HG02759 (cell line): ENCODE results near the gene GPBP1.
"Not testable (repeated sequence)": the region's sequence is repeated elsewhere in the genome, so short reads cannot be mapped to it uniquely, and the experiment has no call there.

Experiments
- ATAC-seq: cut with Tn5 transposase; IDR thresholded peaks from one replicate; pipeline ENCODE4 v1.9.1; 2021; ENCODE audit warnings: mild to moderate bottlenecking, moderate library complexity; ENCODE audit not compliant: unreplicated experiment

The GPBP1 gene

DNA sequence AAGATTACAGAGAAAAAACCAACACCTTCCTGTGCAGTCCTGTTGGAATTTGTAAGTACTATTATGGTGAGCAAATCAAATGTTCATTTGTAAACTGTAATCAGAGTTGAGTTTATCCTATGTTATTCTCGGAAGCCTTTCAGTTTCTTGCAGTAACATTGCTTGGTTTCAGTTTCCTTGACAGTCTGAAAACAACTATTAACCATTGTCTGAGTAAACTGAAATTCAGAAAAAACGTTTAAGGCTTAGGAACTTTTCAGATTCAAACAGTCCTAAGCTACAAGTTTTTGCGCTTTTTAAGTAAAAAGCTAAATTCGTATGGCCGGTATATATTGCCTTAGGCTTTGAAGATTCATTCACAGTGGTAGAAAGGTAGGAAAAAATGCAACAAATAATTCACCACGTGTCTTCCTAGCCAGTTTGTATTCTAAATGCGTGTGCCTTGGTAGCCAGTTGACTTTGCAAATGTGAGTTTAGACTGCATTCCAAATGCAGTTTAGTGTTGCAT, 2.5 kb downstream of the GPBP1 start:
- no peak for ATAC-seq

DNA sequence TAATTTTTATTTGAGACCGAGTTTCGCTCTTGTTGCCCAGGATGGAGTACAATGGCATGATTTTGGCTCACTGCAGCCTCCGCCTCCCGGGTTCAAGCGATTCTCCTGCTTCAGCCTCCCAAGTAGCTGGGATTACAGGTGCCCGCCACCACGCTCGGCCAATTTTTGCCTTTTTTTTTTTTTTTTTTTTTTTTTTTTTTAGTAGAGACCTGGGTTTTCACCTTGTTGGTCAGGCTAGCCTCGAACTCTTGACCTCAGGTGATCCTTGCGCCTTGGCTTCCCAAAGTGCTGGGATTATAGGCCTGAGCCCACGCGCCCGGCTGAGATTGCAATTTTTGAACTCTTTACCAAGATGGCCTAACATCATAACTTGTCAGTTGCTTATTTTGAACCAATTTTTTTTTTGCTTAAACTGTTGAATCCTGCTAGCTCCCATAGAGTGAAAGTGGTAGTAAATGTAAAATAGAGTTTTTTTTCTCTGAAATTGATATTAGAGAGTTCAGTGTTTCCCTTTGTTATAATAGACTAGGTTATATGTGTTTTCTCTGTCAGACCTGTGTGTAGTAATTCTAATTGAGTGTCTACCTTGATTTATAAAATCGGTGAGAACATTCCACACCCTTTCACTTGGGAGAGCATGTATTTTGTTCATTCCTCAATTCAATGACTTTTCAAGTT, 3.8 kb downstream of the GPBP1 start:
- ATAC-seq: no peak

DNA sequence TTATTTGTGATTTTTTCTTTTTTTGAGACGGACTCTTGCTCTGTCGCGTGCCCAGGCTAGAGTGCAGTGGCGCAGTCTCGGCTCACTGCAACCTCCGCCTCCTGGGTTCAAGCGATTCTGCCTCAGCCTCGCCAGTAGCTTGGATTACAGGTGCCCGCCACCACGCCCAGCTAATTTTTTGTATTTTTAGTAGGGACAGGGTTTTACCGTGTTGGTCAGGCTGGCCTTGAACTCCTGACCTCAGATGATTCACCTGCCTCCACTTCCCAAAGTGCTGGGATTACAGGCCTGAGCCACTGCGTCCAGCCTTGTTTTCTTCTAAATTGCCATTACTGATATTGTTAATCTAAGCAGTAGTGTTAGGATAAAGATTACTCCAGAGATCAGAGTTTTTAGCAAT, 4.4 kb downstream of the GPBP1 start:
- not testable (repeated sequence) for ATAC-seq

DNA sequence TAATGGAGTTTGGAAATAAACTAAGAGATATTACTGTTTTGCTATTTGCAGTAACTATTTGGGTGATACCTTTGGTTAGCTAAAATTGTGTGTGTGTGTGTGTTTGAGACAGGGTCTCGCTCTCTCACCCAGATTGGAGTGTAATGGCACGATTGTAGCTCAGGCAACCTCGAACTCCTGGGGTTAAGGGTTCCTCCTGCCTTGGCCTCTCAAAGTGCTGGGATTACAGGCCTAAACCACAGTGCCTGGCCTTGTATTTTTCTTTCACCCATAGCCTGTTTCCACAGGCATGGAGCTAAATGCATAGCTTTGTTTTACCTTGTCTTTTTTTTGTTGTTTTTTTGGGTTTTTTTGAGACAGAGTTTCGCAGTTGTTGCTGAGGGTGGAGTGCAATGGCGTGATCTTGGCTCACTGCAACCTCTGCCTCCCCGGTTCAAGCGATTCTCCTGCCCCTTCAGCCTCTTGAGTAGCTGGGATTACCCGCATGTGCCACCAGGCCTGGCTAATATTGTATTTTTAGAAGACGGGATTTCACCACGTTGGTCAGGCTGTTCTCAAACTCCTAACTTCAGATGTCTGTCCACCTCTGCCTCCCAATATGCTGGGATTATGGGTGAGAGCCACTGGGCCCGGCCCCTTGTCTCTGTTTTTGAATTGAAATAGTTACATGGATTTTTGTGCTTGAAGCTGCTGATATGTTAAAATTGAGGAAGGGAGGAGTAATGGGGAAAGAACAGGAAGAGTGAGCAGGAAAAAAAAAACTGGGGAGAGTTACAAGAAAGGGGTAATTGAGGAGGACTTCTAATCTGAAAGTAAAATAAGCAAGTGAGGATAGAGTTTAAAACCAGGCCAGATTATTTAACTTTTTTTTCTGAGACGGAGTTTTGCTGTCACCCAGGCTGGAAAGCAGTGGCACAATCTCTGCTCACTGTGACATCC, 5.7 kb downstream of the GPBP1 start:
- no peak for ATAC-seq

DNA sequence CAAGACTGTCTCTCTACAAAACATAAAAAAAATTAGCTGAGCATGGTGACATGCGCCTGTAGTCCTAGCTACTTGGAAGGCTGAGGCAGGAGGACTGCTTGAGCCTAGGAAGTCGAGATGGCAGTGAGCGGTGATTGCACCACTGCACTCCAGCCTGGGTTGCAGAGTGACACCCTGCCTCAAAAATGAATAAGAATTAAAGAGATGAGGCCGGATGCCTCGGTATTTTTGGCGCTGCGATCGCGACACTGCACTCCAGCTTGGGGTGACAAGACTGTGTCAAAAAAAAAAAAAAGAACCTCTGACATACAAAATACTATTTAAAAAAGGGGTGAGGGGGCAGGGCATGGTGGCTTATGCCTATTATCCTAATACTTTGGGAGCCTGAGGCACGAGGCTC, 7.3 kb downstream of the GPBP1 start:
- no peak for ATAC-seq

DNA sequence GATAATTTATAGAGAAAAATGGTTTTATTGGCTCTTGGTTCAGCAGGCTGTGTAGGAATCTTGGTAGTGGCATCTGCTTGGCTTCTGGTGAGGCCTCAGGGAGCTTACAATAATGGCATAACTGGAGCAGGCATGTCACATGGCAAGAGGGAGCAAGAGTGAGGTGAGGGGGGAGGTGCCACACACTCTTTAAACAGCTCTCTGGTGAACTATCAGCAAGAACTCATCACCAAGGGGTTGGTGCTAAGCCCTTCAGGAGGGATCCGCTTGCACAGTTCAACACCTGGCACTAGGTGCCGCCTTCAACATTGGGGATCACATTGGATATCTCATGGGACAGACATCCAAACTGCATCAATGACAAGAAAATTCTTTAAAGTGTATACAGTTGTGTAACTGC, 10.5 kb downstream of the GPBP1 start:
- ATAC-seq: no peak

DNA sequence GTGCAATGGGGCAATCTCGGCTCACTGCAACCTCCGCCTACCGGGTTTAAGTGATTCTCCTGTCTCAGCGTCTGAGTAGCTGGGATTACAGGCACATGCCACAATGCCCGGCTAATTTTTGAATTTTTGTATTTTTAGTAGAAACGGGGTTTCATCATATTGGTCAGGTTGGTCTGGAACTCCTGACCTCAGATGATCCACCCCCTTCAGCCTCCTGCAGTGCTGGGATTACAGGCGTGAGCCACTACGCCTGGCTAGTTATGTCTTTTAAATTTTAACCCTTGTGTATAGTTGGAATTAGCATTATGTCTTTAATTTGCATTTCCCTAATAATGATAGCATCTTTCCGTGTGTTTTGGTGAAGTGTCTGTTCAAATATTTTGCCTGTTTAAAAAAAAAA, 11.5 kb downstream of the GPBP1 start:
- ATAC-seq: no peak

DNA sequence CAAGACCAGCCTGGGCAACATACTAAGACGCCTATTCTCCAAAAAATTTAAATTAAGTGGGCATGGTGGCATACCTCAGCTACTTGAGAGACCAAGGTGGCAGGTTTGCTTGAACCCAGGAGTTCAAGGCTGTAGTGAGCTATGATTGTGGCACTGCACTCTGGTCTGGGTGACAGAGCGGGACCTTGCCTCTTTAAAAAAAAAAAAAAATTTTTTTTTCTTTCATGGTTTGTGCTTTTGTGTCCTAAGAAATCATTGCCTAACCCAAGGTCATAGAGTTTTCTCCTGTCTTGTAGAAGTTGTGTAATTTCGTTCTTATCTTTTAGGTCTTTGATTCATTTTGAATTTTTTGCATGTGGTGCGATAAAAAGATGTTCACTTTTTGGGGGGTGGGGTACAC, 12.3 kb downstream of the GPBP1 start:
- ATAC-seq: no peak

DNA sequence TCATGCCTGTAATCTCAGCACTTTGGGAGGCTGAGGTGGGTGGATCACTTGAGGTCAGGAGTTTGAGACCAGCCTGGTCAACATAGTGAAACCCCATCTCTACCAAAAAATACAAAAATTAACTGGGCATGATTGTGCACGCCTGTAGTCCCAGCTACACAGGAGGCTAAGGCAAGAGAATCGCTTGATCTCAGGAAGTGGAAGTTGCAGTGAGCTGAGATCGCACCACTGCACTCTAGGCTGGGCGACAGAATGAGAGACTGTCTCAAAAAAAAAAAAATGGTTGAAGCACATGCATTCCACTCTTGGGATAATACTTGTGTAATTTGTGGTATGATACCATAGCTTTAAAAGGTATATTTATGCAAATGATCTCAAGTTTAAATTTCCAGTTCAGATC, 14.1 kb downstream of the GPBP1 start:
- ATAC-seq: not testable (repeated sequence)

DNA sequence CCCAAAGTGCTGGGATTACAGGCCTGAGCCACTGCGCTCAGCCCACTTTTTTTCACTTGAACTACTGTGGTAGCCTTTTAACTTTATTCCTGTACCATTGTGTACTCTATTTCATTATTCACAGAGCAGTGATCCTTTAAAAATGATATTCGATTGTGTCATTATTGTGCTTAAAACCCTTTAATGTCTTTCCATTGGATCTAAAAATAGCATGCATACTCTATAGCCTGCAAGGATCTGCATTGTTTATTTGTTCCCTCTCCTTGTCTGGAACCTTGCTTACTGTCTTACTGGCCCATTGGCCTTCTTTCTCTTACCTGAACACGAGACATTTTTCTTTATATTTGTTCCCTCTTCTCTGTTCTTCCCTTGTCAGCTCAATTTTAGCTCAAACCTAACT, 15.7 kb downstream of the GPBP1 start:
- no peak for ATAC-seq

DNA sequence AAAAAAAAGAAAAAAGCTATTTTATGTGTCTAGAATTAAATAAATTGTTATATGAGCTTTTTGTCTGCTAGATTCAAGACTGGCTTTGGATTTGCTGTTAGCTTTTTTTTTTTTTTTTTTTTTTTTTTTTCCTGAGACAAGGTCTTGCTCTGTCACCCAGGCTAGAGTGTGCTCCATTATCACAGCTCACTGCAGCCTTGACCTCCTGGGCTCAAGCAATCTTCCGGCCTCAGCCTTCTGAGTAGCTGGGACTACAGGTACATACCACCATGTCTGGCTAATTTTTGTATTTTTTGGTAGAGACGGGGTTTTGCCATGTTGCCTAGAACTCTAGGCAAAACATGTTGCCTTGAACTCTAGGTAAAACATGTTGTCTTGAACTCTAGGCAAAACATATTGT, 16.7 kb downstream of the GPBP1 start:
- ATAC-seq: no peak

DNA sequence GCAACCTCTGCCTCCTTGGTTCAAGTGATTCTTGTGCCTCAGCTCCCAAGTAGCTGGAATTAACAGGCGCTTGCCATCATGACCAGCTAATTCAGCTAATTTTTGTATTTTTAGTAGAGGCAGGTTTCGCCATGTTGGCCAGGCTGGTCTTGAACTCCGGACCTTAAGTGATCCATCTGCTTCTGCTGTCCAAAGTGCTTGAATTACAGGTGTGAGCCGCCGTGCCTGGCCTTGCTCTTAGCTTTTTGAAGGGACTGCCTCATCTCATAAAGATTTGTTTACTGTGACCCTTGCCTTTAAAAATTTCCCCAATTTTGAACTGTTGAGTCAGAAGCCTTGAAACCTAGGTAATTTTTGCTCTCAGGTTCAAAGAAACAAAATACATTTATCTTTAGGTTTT, 17.3 kb downstream of the GPBP1 start:
- ATAC-seq: no peak

DNA sequence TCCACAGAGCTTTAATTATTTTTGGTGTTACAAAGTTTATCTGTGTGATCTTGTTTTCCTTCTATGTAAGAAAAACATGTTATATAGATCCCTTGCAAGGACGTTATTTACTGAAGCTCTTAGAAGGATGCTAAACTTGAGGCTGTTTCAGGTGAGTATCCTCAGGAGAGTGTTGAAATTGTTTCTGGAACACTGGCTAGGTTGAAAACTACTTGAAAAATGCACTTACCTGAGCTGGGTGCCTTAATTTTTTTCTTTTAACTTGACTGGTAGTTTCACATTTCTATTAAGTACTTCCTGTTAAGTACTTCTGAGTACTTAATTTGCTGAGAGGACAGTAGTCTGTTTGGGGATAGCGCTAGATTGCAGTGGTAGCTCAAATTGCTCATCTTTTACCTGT, 18.1 kb downstream of the GPBP1 start:
- ATAC-seq: no peak

DNA sequence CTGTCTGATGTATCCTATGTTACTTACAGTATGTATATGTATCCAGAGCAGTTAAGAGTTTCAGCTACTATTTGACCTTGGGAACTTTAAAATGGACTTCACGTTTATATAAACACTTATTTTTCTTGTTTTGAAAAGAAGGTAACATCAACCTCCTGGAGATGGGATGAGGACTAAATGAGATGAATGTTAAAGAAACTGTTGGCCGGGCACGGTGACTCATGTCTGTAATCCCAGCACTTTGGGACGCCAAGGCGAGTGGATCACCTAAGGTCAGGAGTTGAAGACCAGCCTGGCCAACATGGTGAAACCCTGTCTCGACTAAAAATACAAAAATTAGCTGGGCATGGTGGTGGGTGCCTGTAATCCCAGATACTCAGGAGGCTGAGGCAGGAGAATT, 19.0 kb downstream of the GPBP1 start:
- not testable (repeated sequence) for ATAC-seq

DNA sequence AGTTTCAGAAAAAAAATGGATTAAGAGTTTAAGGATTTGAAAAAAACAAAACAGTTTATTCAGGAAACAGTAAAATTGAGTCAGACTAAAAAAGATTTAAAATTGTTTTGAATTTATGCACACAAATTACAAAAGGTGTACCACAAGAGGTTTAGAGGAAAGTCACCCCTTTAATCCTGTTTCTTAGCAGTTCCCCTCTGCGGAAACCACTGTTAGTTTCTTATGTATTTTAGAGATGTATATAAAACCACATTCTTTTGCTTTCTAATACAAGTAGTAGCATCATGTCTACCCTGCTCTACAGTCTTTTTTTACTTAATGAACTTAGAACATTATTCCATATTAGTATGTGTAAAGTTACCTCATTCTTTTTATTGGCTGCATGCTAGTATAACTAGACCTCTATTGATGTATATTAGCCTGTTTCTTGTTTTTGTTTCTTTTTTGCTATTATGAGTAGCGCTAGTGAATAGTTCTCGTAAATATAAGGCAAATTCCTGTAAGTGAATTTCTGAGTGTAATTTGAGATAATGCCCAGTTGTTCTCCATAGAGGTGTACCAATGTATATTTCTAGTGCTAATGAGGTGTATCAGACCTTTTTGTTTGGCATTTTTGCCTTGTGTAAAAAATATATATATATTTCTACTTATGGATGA, 20.0 kb downstream of the GPBP1 start:
- no peak for ATAC-seq

DNA sequence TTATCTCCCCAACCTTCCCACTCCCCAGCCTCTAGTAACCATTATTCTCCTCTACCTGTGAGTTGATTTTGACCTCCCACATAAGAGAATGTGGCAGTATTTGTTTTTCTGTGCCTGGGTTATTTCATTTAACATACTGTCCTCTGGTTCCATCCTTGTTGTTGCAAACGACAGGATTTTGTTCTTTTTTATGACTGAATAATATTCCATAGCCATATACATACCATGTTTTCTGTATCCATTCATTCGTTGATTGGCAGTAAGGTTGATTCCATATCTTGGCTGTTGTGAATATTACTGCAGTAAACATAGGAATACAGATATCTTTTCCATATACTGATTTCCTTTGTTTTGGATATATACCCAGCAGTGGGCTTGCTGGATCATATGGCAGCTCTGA, 20.8 kb downstream of the GPBP1 start:
- no peak for ATAC-seq

DNA sequence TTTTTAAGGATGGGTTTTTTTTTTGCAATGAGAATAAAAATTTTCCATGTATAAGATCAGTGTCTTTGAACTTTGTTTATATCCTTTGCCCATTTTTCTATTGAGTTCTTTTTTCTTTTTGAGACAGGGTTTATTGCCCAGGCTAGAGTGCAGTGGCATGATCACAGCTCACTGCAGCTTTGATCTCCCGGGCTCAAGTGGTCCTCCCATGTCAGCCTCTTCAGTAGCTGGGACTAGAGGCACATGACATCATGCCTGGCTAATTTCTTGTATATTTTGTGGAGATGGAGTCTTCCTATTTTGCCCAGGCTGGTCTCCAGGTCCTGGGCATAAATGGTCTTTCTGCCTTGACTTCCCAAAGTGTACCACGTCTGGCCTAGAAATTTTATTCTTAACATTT, 21.2 kb downstream of the GPBP1 start:
- ATAC-seq: no peak

DNA sequence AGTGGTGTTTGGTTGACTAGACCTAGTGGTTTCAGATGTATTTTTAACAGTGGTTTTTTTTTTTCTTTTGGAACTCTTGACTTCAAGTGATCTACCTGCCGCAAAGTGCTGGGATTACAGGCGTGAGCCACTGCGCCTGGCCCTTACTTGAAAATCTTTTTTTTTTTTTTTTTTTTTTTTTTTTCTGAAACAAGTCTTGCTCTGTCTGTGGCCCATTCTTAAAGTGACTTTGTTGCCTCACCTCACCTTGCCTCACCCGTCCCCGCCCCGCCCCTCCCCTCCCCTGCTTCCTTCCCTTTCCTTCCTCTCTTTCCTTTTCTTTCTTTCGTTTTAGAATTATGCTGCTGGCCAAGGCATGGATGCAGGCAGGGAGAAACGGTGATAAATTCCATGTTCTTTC, 26.0 kb downstream of the GPBP1 start:
- no peak for ATAC-seq

DNA sequence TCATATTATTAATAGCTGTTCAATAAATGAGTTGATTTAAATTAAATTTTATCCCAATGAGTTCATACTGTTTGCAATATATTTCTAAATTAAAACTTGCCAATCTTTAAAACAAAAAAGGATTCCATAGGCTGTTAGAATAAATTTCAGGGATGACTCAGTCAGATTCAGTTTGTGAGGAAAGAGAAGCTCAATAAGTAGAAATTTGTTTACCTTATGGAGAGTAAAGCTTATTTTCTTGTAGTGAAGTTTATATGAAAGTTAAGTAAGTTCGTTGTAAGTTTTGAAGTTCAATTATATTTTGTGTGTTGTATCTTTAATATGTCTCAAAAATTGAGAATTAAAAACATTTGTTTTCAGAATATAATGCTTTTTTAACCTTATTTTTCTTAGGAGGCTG, 29.0 kb downstream of the GPBP1 start:
- ATAC-seq: no peak

DNA sequence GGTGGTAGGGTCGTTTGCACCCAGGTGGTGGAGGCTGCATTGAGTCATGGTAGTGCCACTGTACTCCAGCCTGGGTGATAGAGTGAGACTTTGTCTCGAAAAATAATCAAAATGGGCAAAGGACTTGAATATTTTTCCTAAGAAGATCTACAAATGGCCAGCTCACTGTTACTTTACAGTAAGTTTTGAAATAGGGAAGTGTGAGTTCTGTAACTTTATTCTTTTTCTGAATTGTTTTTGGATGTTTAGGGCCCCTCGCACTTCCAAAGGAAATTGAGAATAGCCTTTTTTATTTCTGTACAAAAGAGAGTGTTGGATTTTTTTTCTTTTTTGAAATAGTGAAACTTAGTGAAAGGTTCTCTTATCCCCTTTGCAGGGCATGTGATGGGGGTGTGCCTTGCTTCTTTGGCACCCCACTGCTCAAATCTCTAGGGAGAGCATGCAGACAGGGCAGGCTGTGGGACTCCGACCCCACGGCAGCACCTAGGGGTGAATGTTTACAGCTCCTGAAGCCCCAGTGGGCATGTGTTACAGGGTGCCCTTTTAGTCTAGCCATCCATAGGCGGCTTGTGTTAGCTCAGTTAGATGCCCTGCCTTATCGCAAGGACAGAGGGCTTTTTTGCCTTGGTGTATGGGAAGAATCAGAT, 33.3 kb downstream of the GPBP1 start:
- no peak for ATAC-seq

DNA sequence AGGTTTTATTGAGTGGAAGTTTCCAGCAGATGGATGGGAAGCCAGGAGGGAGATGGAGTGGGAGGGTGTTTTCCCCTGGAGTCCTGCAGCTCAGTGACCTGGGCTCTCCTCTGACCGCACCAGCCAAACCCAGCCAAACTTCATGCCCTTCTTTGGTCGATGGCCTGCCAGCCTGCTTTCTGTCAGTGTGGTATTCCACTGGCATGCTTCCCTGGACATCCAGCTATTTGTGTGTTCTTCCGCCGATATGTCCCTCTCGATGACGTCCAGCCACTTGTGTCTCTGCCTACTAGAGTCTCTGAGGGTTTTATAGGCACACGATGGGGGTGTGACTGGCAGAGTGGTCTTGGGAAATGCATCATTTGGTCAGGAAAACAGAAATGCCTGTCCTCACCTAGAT, 33.8 kb downstream of the GPBP1 start:
- no peak for ATAC-seq
